NCI-H1105 (cell line): Measurements from ENCODE around the gene RAP1A.
"Not testable (repeated sequence)": the region's sequence is repeated elsewhere in the genome, so short reads cannot be mapped to it uniquely, and the experiment has no call there.

Experiments used
- DNase-seq: peaks from one replicate; lab custom pipeline; 2025; lab: John Stamatoyannopoulos, UW

RAP1A gene

GRCh38 chr1:111598544-111598943, 21.0 kb upstream of the RAP1A start:
- no peak for DNase-seq

- no peak for DNase-seq
Measured at GRCh38 chr1:111599781-111600693, 19.6 kb upstream of the RAP1A start.

- DNase-seq = no peak
Measured at GRCh38 chr1:111600886-111601386, 18.7 kb upstream of the RAP1A start.

- no peak for DNase-seq
Measured at GRCh38 chr1:111602302-111602701, 17.3 kb upstream of the RAP1A start.

GRCh38 chr1:111602974-111603373, 16.6 kb upstream of the RAP1A start:
- no peak for DNase-seq

- no peak for DNase-seq
Measured at GRCh38 chr1:111603979-111604378, 15.6 kb upstream of the RAP1A start.

- DNase-seq = no peak
Measured at GRCh38 chr1:111604931-111605330, 14.7 kb upstream of the RAP1A start.

GRCh38 chr1:111605576-111605975, 14.0 kb upstream of the RAP1A start:
- no peak for DNase-seq

- DNase-seq = not testable (repeated sequence)
Measured at GRCh38 chr1:111606457-111607215, 13.0 kb upstream of the RAP1A start.

GRCh38 chr1:111608528-111608927, 11.1 kb upstream of the RAP1A start:
- DNase-seq = not testable (repeated sequence)

- no peak for DNase-seq
Measured at GRCh38 chr1:111611986-111612385, 7.6 kb upstream of the RAP1A start.

- DNase-seq = no peak
Measured at GRCh38 chr1:111615870-111616715, 3.5 kb upstream of the RAP1A start.

GRCh38 chr1:111618081-111618480, 1.5 kb upstream of the RAP1A start:
- no peak for DNase-seq

- DNase-seq = no peak
Measured at GRCh38 chr1:111618961-111619634, 491 bp upstream of the RAP1A start.

- no peak for DNase-seq
Measured at GRCh38 chr1:111620441-111620971, 917 bp downstream of the RAP1A start.

- DNase-seq = no peak
Measured at GRCh38 chr1:111621050-111621449, 1.5 kb downstream of the RAP1A start.

- no peak for DNase-seq
Measured at GRCh38 chr1:111622166-111622565, 2.6 kb downstream of the RAP1A start.

- no peak for DNase-seq
Measured at GRCh38 chr1:111624382-111624781, 4.8 kb downstream of the RAP1A start.

- no peak for DNase-seq
Measured at GRCh38 chr1:111625276-111625675, 5.7 kb downstream of the RAP1A start.

- no peak for DNase-seq
Measured at GRCh38 chr1:111628153-111628552, 8.6 kb downstream of the RAP1A start.
